HCT116 (cell line): ENCODE measurements around the gene FGFRL1. TPM values are rescaled to one million over a fixed set of nuclear protein-coding genes. Genes with fewer than 3 reads are reported as not detected.

Experiments used
- ATAC-seq: fragments of 200-7000 bp; cut with Tn5 transposase; 2 replicates; pipeline ENCODE4 v1.9.1; 2020; ENCODE audit warnings: mild to moderate bottlenecking, moderate library complexity
- BruUV-seq: library from RNA; stranded (reverse); fragments of 400-500 nt; replicated peaks from 2 replicates; lab custom pipeline; 2021; lab: Mats Ljungman, UMichigan
- CTCF ChIA-PET: fragments of 300-600 bp; sonication (Branson Sonifier 250); formaldehyde crosslinking; loops from one replicate; lab custom pipeline; 2021; ENCODE audit warnings: antibody characterized with exemption; lab: Charles Lee
- POLR2A ChIA-PET: fragments of 300-600, 350-600 bp; sonication (Branson Sonifier 250); formaldehyde crosslinking; loops from one replicate; lab custom pipeline; 2021; ENCODE audit warnings: antibody characterized with exemption; lab: Charles Lee
- RAD21 ChIA-PET, 2 experiments: fragments of 300-600 bp; sonication (Branson Sonifier 250); formaldehyde crosslinking; loops; one replicate each; lab custom pipeline; 2023; ENCODE audit warnings: low total read pairs in 2 of 2; ENCODE audit not compliant: uncharacterized antibody in 2 of 2, unreplicated experiment in 2 of 2, low non-redundant PET in 1 of 2; lab: Charles Lee
- DNase-seq: peaks from one replicate; pipeline ENCODE4 v3.0.0-alpha.2; 2010; ENCODE audit warnings: low read depth, low spot score
- H2AFZ ChIP-seq: fragments of 200-600 bp; shearing (Covaris generic), sonication (generic); 2 replicates; pipeline ENCODE4 v1.6.1; 2017; ENCODE audit warnings: low read depth, mixed run types, mixed read lengths, antibody characterized with exemption, low read length; ENCODE audit not compliant: poor library complexity, severe bottlenecking
- H3K27ac ChIP-seq: 2 replicates; pipeline ENCODE4 v1.5.1; 2012; ENCODE audit warnings: low read depth, low read length
- H3K27me3 ChIP-seq: fragments of 200-600 bp; sonication (generic); 2 replicates; pipeline ENCODE4 v1.6.1; 2016; ENCODE audit warnings: mixed run types, low read length, mixed read lengths; ENCODE audit not compliant: insufficient read depth
- H3K36me3 ChIP-seq, 2 experiments: fragments of 200-500 bp in 1 of 2; fragments of 200-600 bp in 1 of 2; sonication (Bioruptor generic) in 1 of 2; sonication (generic) in 1 of 2; 2 replicates each; pipeline versions ENCODE4 v1.5.1 to v1.6.1; 2014 to 2016; ENCODE audit warnings: low read length in 2 of 2, inconsistent platforms in 1 of 2, mixed read lengths in 1 of 2, mixed run types in 1 of 2; ENCODE audit not compliant: insufficient read depth in 2 of 2, control insufficient read depth in 1 of 2
- H3K4me1 ChIP-seq, 2 experiments: fragments of 200-600 bp in 1 of 2; sonication (generic) in 1 of 2; 2 replicates each; pipeline versions ENCODE4 v1.5.1 to v1.6.1; 2012 to 2017; ENCODE audit warnings: low read length in 2 of 2, inconsistent platforms in 1 of 2, mild to moderate bottlenecking in 1 of 2, mixed read lengths in 1 of 2, mixed run types in 1 of 2, moderate library complexity in 1 of 2; ENCODE audit not compliant: insufficient read depth in 2 of 2, control insufficient read depth in 1 of 2
- H3K4me2 ChIP-seq: fragments of 200-600 bp; sonication (generic); 2 replicates; pipeline ENCODE4 v1.6.1; 2017; ENCODE audit warnings: mixed run types, low read length, mixed read lengths
- H3K4me3 ChIP-seq, 2 experiments: fragments of 200-600 bp in 1 of 2; sonication (generic) in 1 of 2; replicated peaks in 1 of 2; 2 replicates each; pipeline ENCODE4 v1.5.1; 2011 to 2016; ENCODE audit warnings: low read length in 2 of 2, control low read depth in 1 of 2, low read depth in 1 of 2, mild to moderate bottlenecking in 1 of 2, mixed read lengths in 1 of 2, mixed run types in 1 of 2
- H3K79me2 ChIP-seq: fragments of 200-600 bp; sonication (generic); 2 replicates; pipeline ENCODE4 v1.6.1; 2017; ENCODE audit warnings: mild to moderate bottlenecking, mixed run types, low read length, moderate library complexity, mixed read lengths; ENCODE audit not compliant: insufficient read depth
- H3K9ac ChIP-seq: fragments of 200-600 bp; sonication (generic); 2 replicates; pipeline ENCODE4 v1.6.1; 2016; ENCODE audit warnings: low read length, mixed read lengths
- H3K9me2 ChIP-seq: fragments of 200-600 bp; sonication (generic), shearing (Covaris generic); 2 replicates; pipeline ENCODE4 v1.6.1; 2017; ENCODE audit warnings: mixed run types, mild to moderate bottlenecking, moderate library complexity; ENCODE audit not compliant: insufficient read depth
- H3K9me3 ChIP-seq, 2 experiments: fragments of 200-500 bp in 1 of 2; fragments of 200-600 bp in 1 of 2; sonication (Bioruptor generic) in 1 of 2; sonication (generic) in 1 of 2; 2 replicates each; pipeline ENCODE4 v1.6.1; 2014 to 2017; ENCODE audit warnings: low read length in 2 of 2, mixed read lengths in 2 of 2, inconsistent platforms in 1 of 2, low read depth in 1 of 2, mild to moderate bottlenecking in 1 of 2, mixed run types in 1 of 2, moderate library complexity in 1 of 2; ENCODE audit not compliant: control insufficient read depth in 1 of 2, insufficient read depth in 1 of 2
- H4K20me1 ChIP-seq: fragments of 200-600 bp; sonication (generic), shearing (Covaris generic); 2 replicates; pipeline ENCODE4 v1.6.1; 2017; ENCODE audit warnings: mixed run types, mild to moderate bottlenecking, moderate library complexity; ENCODE audit not compliant: insufficient read depth
- CEBPB ChIP-seq: IDR thresholded peaks from 2 replicates; pipeline ENCODE4 v1.6.1; 2012; ENCODE audit warnings: low read depth
- EGR1 ChIP-seq: IDR thresholded peaks from 2 replicates; pipeline ENCODE4 v1.6.1; 2012; ENCODE audit warnings: low read depth
- ELF1 ChIP-seq: IDR thresholded peaks from 2 replicates; pipeline ENCODE4 v1.6.1; 2012; ENCODE audit warnings: low read depth, borderline replicate concordance
- FOSL1 ChIP-seq: IDR thresholded peaks from 2 replicates; pipeline ENCODE4 v1.6.1; 2012; ENCODE audit warnings: low read depth
- MAX ChIP-seq: IDR thresholded peaks from 2 replicates; pipeline ENCODE4 v1.6.1; 2012
- POLR2A ChIP-seq: IDR thresholded peaks from 2 replicates; pipeline ENCODE4 v1.7.0; 2011; ENCODE audit warnings: borderline replicate concordance; ENCODE audit not compliant: insufficient read depth, insufficient read length; ENCODE audit errors: extremely low read depth
- RAD21 ChIP-seq: IDR thresholded peaks from 2 replicates; pipeline ENCODE4 v1.6.1; 2012; ENCODE audit warnings: low read depth, mild to moderate bottlenecking
- SIN3A ChIP-seq: IDR thresholded peaks from 2 replicates; pipeline ENCODE4 v1.6.1; 2012; ENCODE audit warnings: low read depth
- SP1 ChIP-seq: IDR thresholded peaks from 2 replicates; pipeline ENCODE4 v1.6.1; 2012; ENCODE audit warnings: low read depth
- SRF ChIP-seq: IDR thresholded peaks from 2 replicates; pipeline ENCODE4 v1.6.1; 2012; ENCODE audit warnings: low read depth
- YY1 ChIP-seq: IDR thresholded peaks from 2 replicates; pipeline ENCODE4 v1.6.1; 2011; ENCODE audit warnings: low read length, low read depth, moderate library complexity, mild to moderate bottlenecking; ENCODE audit not compliant: insufficient replicate concordance; ENCODE audit errors: extremely low read depth
- ZBTB33 ChIP-seq: IDR thresholded peaks from 2 replicates; pipeline ENCODE4 v1.6.1; 2011; ENCODE audit warnings: mild to moderate bottlenecking, low read length, moderate library complexity; ENCODE audit not compliant: insufficient replicate concordance; ENCODE audit errors: extremely low read depth
- ZNF274 ChIP-seq: fragments of 200-500 bp; sonication (Bioruptor generic); IDR thresholded peaks from 2 replicates; pipeline ENCODE4 v1.6.1; 2014; ENCODE audit warnings: mild to moderate bottlenecking, low read depth, low read length, inconsistent platforms
- intact Hi-C: fragments of 100-400 bp; cut with micrococcal nuclease; formaldehyde crosslinking; loops from 2 replicates; pipeline ENCODE4 v1.10.0; 2022
- total RNA-seq: library from RNA; stranded (reverse); gene quantifications from one replicate; pipeline ENCODE4 v1.2.1, GENCODE V29; 2021; ENCODE audit not compliant: unreplicated experiment
- TF ChIP-seq, protein P1 (sequence below): IDR thresholded peaks from 2 replicates; pipeline ENCODE4 v1.6.1; 2012

Gene FGFRL1
- total RNA-seq, 1 experiment from 2014 or later, result 91.1 TPM

GRCh38 chr4:1001561-1002130 lies 9.8 kb upstream of the FGFRL1 start:
- ChIA-PET CTCF (no interaction called here), RAD21 (no interaction called here), POLR2A (no interaction called here)
- no peak overlapping the region for H3K4me2 ChIP-seq
- no peaks in the 10 kb centered on the region for H3K79me2 ChIP-seq
- H3K4me1 ChIP-seq, result peaks cover 0 to 6% of the 10 kb centered on the region in 2 experiments; a peak in 2 of 4 replicates
- H3K27me3 ChIP-seq, result no peaks in the 10 kb centered on the region
- no peak overlapping the region for H3K4me3 ChIP-seq
- no peak overlapping the region for H2AFZ ChIP-seq
- BruUV-seq, result TSS peak; percentile 29
- DNase-seq (no peak), ATAC-seq (no peak)
- TF ChIP-seq YY1 (no peak), ZNF274 (no peak), MAX (no peak), ELF1 (no peak), RAD21 (no peak), SIN3A (no peak), SRF (no peak), POLR2A (no peak), EGR1 (no peak), SP1 (no peak), ZBTB33 (no peak), CEBPB (no peak), FOSL1 (no peak)
- TF ChIP-seq, protein P1, sequence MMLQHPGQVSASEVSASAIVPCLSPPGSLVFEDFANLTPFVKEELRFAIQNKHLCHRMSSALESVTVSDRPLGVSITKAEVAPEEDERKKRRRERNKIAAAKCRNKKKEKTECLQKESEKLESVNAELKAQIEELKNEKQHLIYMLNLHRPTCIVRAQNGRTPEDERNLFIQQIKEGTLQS, result no peak
- H3K9me3 ChIP-seq, result no peaks in the 10 kb centered on the region
- H3K27ac ChIP-seq, result no peak overlapping the region
- H3K9me2 ChIP-seq, result no peaks in the 10 kb centered on the region
- no peaks in the 10 kb centered on the region for H3K36me3 ChIP-seq
- no peak overlapping the region for H3K9ac ChIP-seq
- no peaks in the 10 kb centered on the region for H4K20me1 ChIP-seq
- intact Hi-C loops, result no loop called here
